Measurements from ENCODE around the gene CHRNB2.

The CHRNB2 gene

DNA sequence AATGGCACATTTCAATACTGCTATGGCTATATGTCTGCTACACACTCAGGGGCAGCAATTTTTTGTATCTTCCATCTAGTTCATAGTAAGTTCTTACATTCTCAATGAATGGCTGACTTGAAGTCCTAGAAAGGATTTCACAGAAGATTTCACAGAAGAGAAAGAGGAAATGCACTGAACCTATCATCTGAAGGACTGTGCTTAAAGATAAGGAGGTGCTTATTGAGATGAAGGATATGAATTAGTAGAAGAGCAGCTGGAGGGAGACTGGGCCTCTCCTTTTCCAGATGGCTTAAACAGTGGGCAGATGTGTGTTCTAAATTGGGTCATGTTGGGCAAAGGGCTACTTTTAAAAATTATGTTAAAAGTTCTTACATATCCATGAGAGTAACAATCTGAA lies 25.8 kb downstream of the CHRNB2 start:
- TF ChIP-seq, protein P1, sequence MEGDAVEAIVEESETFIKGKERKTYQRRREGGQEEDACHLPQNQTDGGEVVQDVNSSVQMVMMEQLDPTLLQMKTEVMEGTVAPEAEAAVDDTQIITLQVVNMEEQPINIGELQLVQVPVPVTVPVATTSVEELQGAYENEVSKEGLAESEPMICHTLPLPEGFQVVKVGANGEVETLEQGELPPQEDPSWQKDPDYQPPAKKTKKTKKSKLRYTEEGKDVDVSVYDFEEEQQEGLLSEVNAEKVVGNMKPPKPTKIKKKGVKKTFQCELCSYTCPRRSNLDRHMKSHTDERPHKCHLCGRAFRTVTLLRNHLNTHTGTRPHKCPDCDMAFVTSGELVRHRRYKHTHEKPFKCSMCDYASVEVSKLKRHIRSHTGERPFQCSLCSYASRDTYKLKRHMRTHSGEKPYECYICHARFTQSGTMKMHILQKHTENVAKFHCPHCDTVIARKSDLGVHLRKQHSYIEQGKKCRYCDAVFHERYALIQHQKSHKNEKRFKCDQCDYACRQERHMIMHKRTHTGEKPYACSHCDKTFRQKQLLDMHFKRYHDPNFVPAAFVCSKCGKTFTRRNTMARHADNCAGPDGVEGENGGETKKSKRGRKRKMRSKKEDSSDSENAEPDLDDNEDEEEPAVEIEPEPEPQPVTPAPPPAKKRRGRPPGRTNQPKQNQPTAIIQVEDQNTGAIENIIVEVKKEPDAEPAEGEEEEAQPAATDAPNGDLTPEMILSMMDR (IDR thresholded peaks at IDR 0.05; ENCODE audit: insufficient read depth, missing control alignments), result no peak
- DNase-seq (ENCODE audit: insufficient read length, low spot score), result no peak
- FAIRE-seq, result no peak

DNA sequence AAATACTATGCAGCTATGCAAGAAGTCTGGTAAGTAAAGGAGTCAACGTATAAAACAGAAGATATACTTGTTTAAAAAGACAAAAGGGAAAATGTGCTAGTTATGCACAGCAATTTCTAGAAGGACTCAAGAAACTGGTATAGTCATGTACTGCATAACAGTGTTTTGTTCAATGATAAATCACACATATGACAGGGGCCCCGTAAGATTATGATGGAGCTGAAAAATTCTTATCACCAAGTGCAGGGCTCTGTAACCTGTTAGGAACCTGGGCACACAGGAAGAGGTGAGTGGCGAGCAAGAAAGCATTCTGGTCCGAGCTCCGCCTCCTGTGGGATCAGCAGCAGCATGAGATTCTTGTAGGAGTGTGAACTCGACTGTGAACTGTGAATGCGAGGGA lies 27.2 kb downstream of the CHRNB2 start:
- TF ChIP-seq, protein P1 (IDR thresholded peaks at IDR 0.05; ENCODE audit: insufficient read depth, missing control alignments), result no peak
- no peak for FAIRE-seq

DNA sequence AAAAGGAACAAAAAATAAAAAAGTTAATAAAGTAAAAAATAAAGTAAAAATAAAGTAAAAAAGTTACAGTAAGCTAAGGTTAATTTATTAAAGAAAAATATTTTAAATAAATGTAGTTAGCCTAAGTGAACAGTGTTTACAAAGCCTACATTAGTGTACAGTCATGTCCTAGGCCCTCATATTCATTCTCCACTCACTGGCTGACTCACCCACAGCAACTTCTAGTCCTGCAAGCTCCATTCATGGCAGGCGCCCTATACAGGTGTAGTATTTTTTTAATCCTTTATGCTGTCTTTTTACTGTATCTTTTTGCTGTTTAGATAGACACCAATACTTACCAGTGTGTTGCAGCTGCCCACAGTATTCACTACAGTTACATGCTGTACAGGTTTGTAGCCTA lies 28.0 kb downstream of the CHRNB2 start:
- FAIRE-seq (no peak), DNase-seq (ENCODE audit: insufficient read length, low spot score) (no peak)
- TF ChIP-seq, protein P1 (IDR thresholded peaks at IDR 0.05; ENCODE audit: insufficient read depth, missing control alignments), result no peak

More for the DNA sequence above, 27.2 kb downstream of the CHRNB2 start:
- no peak for DNase-seq (ENCODE audit: insufficient read length, low spot score)

DNA sequence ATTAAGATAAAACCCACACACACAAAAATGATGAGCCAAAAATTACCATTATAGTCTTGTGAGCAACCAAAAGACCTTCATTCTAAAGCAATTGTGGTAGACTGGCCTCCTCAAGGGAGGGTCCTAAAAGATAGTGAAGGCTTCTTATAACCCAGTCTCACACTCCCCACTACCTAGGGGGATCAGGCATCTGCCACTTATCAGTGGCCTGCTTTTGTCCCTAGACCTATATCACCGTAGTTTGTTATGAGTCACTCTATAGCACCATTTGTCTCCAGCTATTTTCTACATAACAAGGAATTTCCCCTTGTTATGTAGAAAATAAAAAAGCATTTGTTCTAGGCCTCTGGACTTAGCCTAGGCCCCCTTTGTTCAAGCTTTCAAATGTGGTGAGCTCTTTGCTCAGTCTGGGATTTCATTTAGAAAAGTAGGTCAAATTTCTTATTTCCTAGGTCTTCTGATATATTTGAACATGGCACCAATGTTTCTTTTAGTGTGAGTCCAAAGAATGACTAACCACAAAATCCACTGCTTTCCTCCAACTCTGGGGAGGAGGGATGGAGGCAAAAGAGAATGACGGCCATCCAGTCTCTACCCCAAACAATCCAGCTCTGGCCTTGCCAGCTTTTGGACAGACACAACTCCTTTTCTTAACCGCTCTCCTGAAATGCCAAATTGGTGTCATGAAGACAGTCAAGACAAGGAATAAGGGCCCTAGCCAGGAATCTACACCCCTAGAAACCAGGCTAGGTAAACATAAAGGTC lies 31.5 kb downstream of the CHRNB2 start:
- no peak for FAIRE-seq
- TF ChIP-seq, protein P1 (IDR thresholded peaks at IDR 0.05; ENCODE audit: insufficient read depth, missing control alignments), result no peak

DNA sequence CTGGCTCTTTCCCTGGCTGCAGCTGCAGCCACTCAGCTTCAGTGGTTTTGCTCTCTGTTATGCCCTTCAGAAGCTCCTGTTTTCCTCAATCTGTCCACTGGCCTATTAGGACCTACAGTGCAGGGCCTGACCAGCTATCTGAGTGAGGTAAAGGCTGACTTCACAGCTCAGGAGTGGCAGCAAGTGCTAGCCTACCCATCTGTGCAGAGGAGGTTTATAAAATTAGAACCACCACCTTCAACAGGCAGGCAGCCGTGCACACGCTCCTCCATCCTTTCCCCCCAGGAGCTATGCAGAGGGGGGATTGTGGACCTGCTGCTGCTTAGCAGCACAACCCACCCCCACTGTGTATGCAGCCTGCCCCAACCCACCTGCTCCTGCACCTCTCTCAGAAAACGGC lies 32.1 kb downstream of the CHRNB2 start:
- no peak for DNase-seq (ENCODE audit: insufficient read length, low spot score)
- FAIRE-seq, result no peak
- TF ChIP-seq, protein P1 (IDR thresholded peaks at IDR 0.05; ENCODE audit: insufficient read depth, missing control alignments), result no peak

More for the DNA sequence above, 31.5 kb downstream of the CHRNB2 start:
- DNase-seq (ENCODE audit: insufficient read length, low spot score), result no peak

DNA sequence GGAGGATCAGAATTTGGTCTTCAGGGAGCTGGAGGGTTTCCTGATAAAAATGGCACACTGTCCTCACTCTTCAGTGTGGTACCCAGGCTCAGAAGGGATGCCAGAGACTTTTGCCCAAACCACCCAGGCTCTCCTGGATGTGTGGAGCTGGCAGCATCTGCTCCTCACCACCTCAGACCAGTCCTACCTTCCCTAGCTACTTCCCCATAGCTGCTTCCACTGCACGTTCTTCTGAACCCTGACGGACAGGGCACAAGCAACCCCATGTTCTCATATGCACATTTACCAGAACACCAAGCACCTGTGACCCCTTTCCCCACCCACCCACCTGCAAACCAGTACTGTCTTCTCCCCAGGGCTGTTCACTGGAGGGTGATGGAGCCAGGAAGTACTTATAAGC lies 35.7 kb downstream of the CHRNB2 start:
- no peak for DNase-seq (ENCODE audit: insufficient read length, low spot score)
- TF ChIP-seq, protein P1 (IDR thresholded peaks at IDR 0.05; ENCODE audit: insufficient read depth, missing control alignments), result no peak
- no peak for FAIRE-seq

DNA sequence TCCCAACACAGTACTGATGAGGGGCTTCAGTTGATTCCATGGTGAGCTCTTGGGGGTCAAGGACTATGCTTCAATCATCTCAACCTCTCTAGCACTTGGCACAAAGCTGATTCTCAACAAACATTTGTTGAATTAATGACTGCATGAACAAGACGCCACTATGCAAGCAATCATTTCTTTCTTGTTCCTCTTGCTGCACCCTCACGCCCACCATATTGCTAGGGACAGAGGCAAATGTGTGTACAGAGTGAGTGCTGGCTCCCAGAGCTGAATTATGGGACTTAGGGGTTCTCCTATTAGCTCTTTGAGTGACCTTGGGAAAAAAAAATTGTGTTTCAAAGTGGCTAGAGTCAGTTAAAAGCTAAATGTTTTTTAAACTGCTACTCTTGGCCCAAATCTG lies 38.0 kb downstream of the CHRNB2 start:
- TF ChIP-seq, protein P1 (IDR thresholded peaks at IDR 0.05; ENCODE audit: insufficient read depth, missing control alignments), result no peak
- FAIRE-seq, result no peak
- DNase-seq (ENCODE audit: insufficient read length, low spot score), result no peak
